B cell (primary cell): ENCODE data around the gene ZNF777. TPM values are rescaled to one million over a fixed set of nuclear protein-coding genes. Genes with fewer than 3 reads are reported as not detected.

Source experiments
- ATAC-seq: fragments of 200-7000 bp; cut with Tn5 transposase; one replicate; pipeline ENCODE4 v1.10.0; 2021; ENCODE audit warnings: low read depth, mild to moderate bottlenecking, moderate number of reproducible peaks, moderate library complexity
- CTCF ChIA-PET: fragments of 350-600 bp; sonication (Branson Sonifier 250); formaldehyde crosslinking; loops from one replicate; lab custom pipeline; 2021; ENCODE audit warnings: antibody characterized with exemption, inconsistent platforms; lab: Charles Lee
- POLR2A ChIA-PET: fragments of 350-600 bp; sonication (Branson Sonifier 250); formaldehyde crosslinking; loops from one replicate; lab custom pipeline; 2021; ENCODE audit warnings: antibody characterized with exemption; lab: Charles Lee
- DNase-seq: peaks from one replicate; pipeline ENCODE4 v3.0.0; 2013
- H2AFZ ChIP-seq: 2 replicates; pipeline ENCODE4 v1.6.1; 2012; ENCODE audit warnings: mild to moderate bottlenecking, low read depth, low read length; ENCODE audit not compliant: insufficient read depth, poor library complexity, severe bottlenecking
- H3K27ac ChIP-seq, 2 donors: 1 replicate in 1 of 2; 2 replicates in 1 of 2; pipeline ENCODE4 v1.5.1; 2012 to 2013; ENCODE audit warnings: low read length in 2 of 2, mild to moderate bottlenecking in 2 of 2, moderate library complexity in 1 of 2
- H3K27me3 ChIP-seq, 4 experiments: fragments of 200-600 bp in 1 of 4; sonication (generic) in 1 of 4; replicated peaks in 1 of 4; 1 replicate in 2 of 4; 2 replicates in 2 of 4; pipeline versions ENCODE4 v1.6.1 to v1.7.0; 2013 to 2016; ENCODE audit warnings: low read length in 3 of 4, mild to moderate bottlenecking in 2 of 4, mixed read lengths in 1 of 4, moderate library complexity in 1 of 4; ENCODE audit not compliant: insufficient read depth in 4 of 4, control insufficient read depth in 3 of 4; ENCODE audit errors: control extremely low read depth in 1 of 4
- H3K36me3 ChIP-seq, 2 experiments: replicated peaks in 1 of 2; 1 replicate in 1 of 2; 2 replicates in 1 of 2; pipeline versions ENCODE4 v1.6.1 to v1.7.1; 2013; ENCODE audit warnings: low read length in 1 of 2; ENCODE audit not compliant: insufficient read depth in 2 of 2, control insufficient read depth in 1 of 2; ENCODE audit errors: control extremely low read depth in 1 of 2, extremely low read depth in 1 of 2
- H3K4me1 ChIP-seq, 2 donors: fragments of 200-600 bp in 1 of 2; sonication (generic) in 1 of 2; 1 replicate in 1 of 2; 2 replicates in 1 of 2; pipeline versions ENCODE4 v1.5.1 to v1.6.1; 2013 to 2017; ENCODE audit warnings: low read length in 2 of 2; ENCODE audit not compliant: control insufficient read depth in 2 of 2, insufficient read depth in 2 of 2
- H3K4me2 ChIP-seq: replicated peaks from 2 replicates; pipeline ENCODE3; 2012; ENCODE audit warnings: mild to moderate bottlenecking, low read depth, low read length; ENCODE audit not compliant: poor library complexity, severe bottlenecking
- H3K4me3 ChIP-seq, 5 experiments: fragments of 200-600 bp in 1 of 5; sonication (generic) in 1 of 5; 1 replicate in 3 of 5; 2 replicates in 2 of 5; pipeline versions ENCODE4 v1.5.1 to v1.7.0; 2011 to 2016; ENCODE audit warnings: low read length in 4 of 5, mild to moderate bottlenecking in 4 of 5, low read depth in 2 of 5, control low read depth in 1 of 5, moderate library complexity in 1 of 5; ENCODE audit not compliant: insufficient read depth in 1 of 5; ENCODE audit errors: control extremely low read depth in 1 of 5, extremely low read depth in 1 of 5
- H3K79me2 ChIP-seq: fragments of 200-600 bp; sonication (generic); one replicate; pipeline ENCODE4 v1.6.0; 2016; ENCODE audit warnings: low read length; ENCODE audit not compliant: control insufficient read depth, insufficient read depth
- H3K9ac ChIP-seq: fragments of 200-600 bp; sonication (generic); 2 replicates; pipeline ENCODE4 v1.6.1; 2017; ENCODE audit warnings: mild to moderate bottlenecking, low read length, moderate library complexity
- H3K9me3 ChIP-seq, 3 donors: one replicate each; pipeline versions ENCODE4 v1.6.1 to v1.7.1; 2013; ENCODE audit warnings: low read length in 2 of 3; ENCODE audit not compliant: control insufficient read depth in 2 of 3, insufficient read depth in 1 of 3; ENCODE audit errors: control extremely low read depth in 1 of 3
- H4K20me1 ChIP-seq: 2 replicates; pipeline ENCODE4 v1.6.0; 2012; ENCODE audit warnings: mild to moderate bottlenecking, low read length; ENCODE audit not compliant: insufficient read depth, control insufficient read depth, poor library complexity, severe bottlenecking
- H3K27ac Mint-ChIP-seq: one replicate; pipeline ENCODE4 v1.8.0; 2021; ENCODE audit warnings: mixed read lengths
- H3K27me3 Mint-ChIP-seq: one replicate; pipeline ENCODE4 v1.8.0; 2021; ENCODE audit warnings: mixed read lengths
- H3K4me1 Mint-ChIP-seq: one replicate; pipeline ENCODE4 v1.8.0; 2021; ENCODE audit warnings: mixed read lengths
- H3K4me3 Mint-ChIP-seq: one replicate; pipeline ENCODE4 v1.8.0; 2021; ENCODE audit warnings: mixed read lengths
- H3K9me3 Mint-ChIP-seq: one replicate; pipeline ENCODE4 v1.8.0; 2022; ENCODE audit warnings: mixed read lengths; ENCODE audit not compliant: insufficient read depth
- CTCF ChIP-seq: fragments of 200-600 bp; IDR thresholded peaks from one replicate; pipeline ENCODE4 v1.8.0; 2022; ENCODE audit warnings: antibody characterized with exemption, mild to moderate bottlenecking
- EZH2 ChIP-seq: IDR thresholded peaks from 2 replicates; pipeline ENCODE4 v1.6.1; 2012; ENCODE audit warnings: borderline replicate concordance, low read depth, mild to moderate bottlenecking, moderate library complexity, low read length; ENCODE audit not compliant: insufficient read depth, poor library complexity, severe bottlenecking
- WGBS: methylation state at CpG from one replicate; pipeline ENCODE4 v1.1.5; 2013; ENCODE audit warnings: missing lambda C conversion rate; ENCODE audit not compliant: insufficient coverage; 5-methylcytosine and 5-hydroxymethylcytosine counted together
- intact Hi-C: fragments of 100-400 bp; cut with micrococcal nuclease; formaldehyde crosslinking; loops from one replicate; pipeline ENCODE4 v1.10.0; 2022
- polyA plus RNA-seq: library from polyadenylated mRNA; depleted of rRNA; stranded (reverse); fragments of >200 nt; gene quantifications from 2 replicates; pipeline ENCODE4 v1.2.3, GENCODE V29; 2012
- total RNA-seq, 2 donors: library from RNA; stranded (reverse); fragments of 120-200 nt in 1 of 2; gene quantifications; 1 replicate in 1 of 2; 2 replicates in 1 of 2; pipeline versions ENCODE4 v1.2.3 to v1.2.4, GENCODE V29; 2013 to 2022

ZNF777 gene
- total and polyA plus RNA-seq, 2 donors (not counting 1 experiment from before 2014, with no cell fraction given), result 8.3 to 16.0 TPM

- Histone ChIP-seq H3K9me3 (peaks cover 0 to 13% (median 0%) of the 10 kb centered on the region in 3 donors), H2AFZ (no peak overlapping the region), H3K4me2 (no peak overlapping the region), H3K79me2 (no peaks in the 10 kb centered on the region), H3K9ac (no peak overlapping the region), H3K27ac (no peak overlapping the region), H3K27me3 (no peaks in the 10 kb centered on the region), H3K36me3 (peaks cover 0 to 24% of the 10 kb centered on the region in 2 experiments), H4K20me1 (no peaks in the 10 kb centered on the region), H3K4me1 (no peaks in the 10 kb centered on the region), H3K4me3 (no peak overlapping the region)
- WGBS, result 93% methylated on average over 3 of the region's 4 CpGs
- ATAC-seq (no peak), DNase-seq (no peak)
- Mint-ChIP-seq H3K27me3 (no peaks in the 10 kb centered on the region), H3K9me3 (no peaks in the 10 kb centered on the region), H3K4me1 (no peaks in the 10 kb centered on the region), H3K4me3 (no peak overlapping the region), H3K27ac (no peak overlapping the region)
- no peak for TF ChIP-seq CTCF
- TF ChIP-seq EZH2, result no peak
- CTCF ChIA-PET, result interaction anchor here (0.5 to 0.9 kb wide), 3 partner anchors 168 to 1349 kb away, joined by 3 to 5 read pairs (median 3); partner anchors contain the start of gene ZNF783
- intact Hi-C loops, result no loop called here
- POLR2A ChIA-PET, result no interaction called here
Observed at GRCh38 chr7:149430192-149430591, 30.7 kb downstream of the ZNF777 start.

GRCh38 chr7:149427893-149428292 lies 33.0 kb downstream of the ZNF777 start:
- H3K4me3 ChIP-seq, result no peak overlapping the region
- 100% methylated on average over 1 of the region's 2 CpGs for WGBS
- H3K9me3 Mint-ChIP-seq, result no peaks in the 10 kb centered on the region
- POLR2A ChIA-PET, result no interaction called here
- H4K20me1 ChIP-seq, result no peaks in the 10 kb centered on the region
- no peak for ATAC-seq
- no peak overlapping the region for H3K4me3 Mint-ChIP-seq
- peaks cover 0 to 12% (median 0%) of the 10 kb centered on the region in 3 donors for H3K9me3 ChIP-seq
- H3K27me3 Mint-ChIP-seq, result no peaks in the 10 kb centered on the region
- no peak overlapping the region for H3K9ac ChIP-seq
- H3K79me2 ChIP-seq, result no peaks in the 10 kb centered on the region
- intact Hi-C loops, result loop anchor here (10.0 kb wide), 1 partner anchor 977 kb away; a partner anchor contains a TSS
- H2AFZ ChIP-seq, result no peak overlapping the region
- H3K27me3 ChIP-seq, result no peaks in the 10 kb centered on the region
- no peak for DNase-seq
- peaks cover 4% of the 10 kb centered on the region for H3K4me1 Mint-ChIP-seq
- CTCF ChIA-PET, result no interaction called here
- TF ChIP-seq EZH2 (no peak), CTCF (no peak)
- peaks cover 7% of the 10 kb centered on the region in 2 donors for H3K4me1 ChIP-seq
- no peak overlapping the region for H3K27ac ChIP-seq
- peaks cover 0 to 12% of the 10 kb centered on the region in 2 experiments for H3K36me3 ChIP-seq
- no peak overlapping the region for H3K4me2 ChIP-seq
- H3K27ac Mint-ChIP-seq, result no peak overlapping the region
